HepG2 (cell line): ENCODE results near the gene GRID1. TPM values are rescaled to one million over a fixed set of nuclear protein-coding genes. Genes with fewer than 3 reads are reported as not detected.

ENCODE experiments used
- ATAC-seq: fragments of 200-7000 bp; cut with Tn5 transposase; 3 replicates; pipeline ENCODE4 v1.9.1; 2020; ENCODE audit warnings: mild to moderate bottlenecking, moderate library complexity
- BruUV-seq: library from RNA; stranded (reverse); fragments of 400-500 nt; replicated peaks from 2 replicates; lab custom pipeline; 2021; lab: Mats Ljungman, UMichigan
- CTCF ChIA-PET: fragments of 300-600 bp; formaldehyde crosslinking; extraction: SDS; loops from one replicate; lab custom pipeline; 2021; ENCODE audit warnings: low total read pairs, inconsistent platforms, low intra/inter-chr PET ratio; lab: Yijun Ruan, JAX
- POLR2A ChIA-PET: fragments of 350-600 bp; sonication (Branson Sonifier 250); formaldehyde crosslinking; loops from one replicate; lab custom pipeline; 2020; ENCODE audit warnings: antibody characterized with exemption, inconsistent platforms; lab: Yijun Ruan, JAX
- DNase-seq: peaks from one replicate; pipeline ENCODE4 v3.0.0-alpha.2; 2015; ENCODE audit warnings: low spot score
- FAIRE-seq: peaks from 3 replicates; lab custom pipeline; 2011; peaks lifted over from hg19 to GRCh38; lab: Jason Lieb, UNC
- H2AFZ ChIP-seq: one replicate; pipeline ENCODE4 v1.6.1; 2011; ENCODE audit warnings: low read length, inconsistent platforms
- H3K27ac ChIP-seq: fragments of 300-600 bp; 3 replicates; pipeline ENCODE4 v1.8.0; 2011; ENCODE audit warnings: mixed run types, mild to moderate bottlenecking, mixed read lengths, low read length, inconsistent platforms; ENCODE audit not compliant: insufficient read depth; ENCODE audit errors: extremely low read length
- H3K27me3 ChIP-seq, 2 experiments: fragments of 200-600 bp in 1 of 2; 2 replicates in 1 of 2; 3 replicates in 1 of 2; pipeline versions ENCODE4 v1.6.0 to v1.8.0; 2011; ENCODE audit warnings: low read length in 2 of 2, mild to moderate bottlenecking in 2 of 2, moderate library complexity in 2 of 2, inconsistent platforms in 1 of 2; ENCODE audit not compliant: insufficient read depth in 2 of 2, control insufficient read depth in 1 of 2
- H3K36me3 ChIP-seq, 2 experiments: fragments of 200-600 bp in 1 of 2; replicated peaks in 1 of 2; 2 replicates in 1 of 2; 3 replicates in 1 of 2; pipeline versions ENCODE4 v1.5.1 to v1.8.0; 2011; ENCODE audit warnings: low read length in 2 of 2, inconsistent platforms in 1 of 2; ENCODE audit not compliant: insufficient read depth in 2 of 2, control insufficient read depth in 1 of 2
- H3K4me1 ChIP-seq: 2 replicates; pipeline ENCODE4 v1.5.1; 2012; ENCODE audit warnings: low read length, inconsistent platforms; ENCODE audit not compliant: insufficient read depth
- H3K4me2 ChIP-seq: 2 replicates; pipeline ENCODE4 v1.6.0; 2011; ENCODE audit warnings: low read depth, low read length, inconsistent platforms
- H3K4me3 ChIP-seq, 3 experiments: fragments of 200-600 bp in 1 of 3; sonication (generic), shearing (Covaris generic) in 1 of 3; replicated peaks in 1 of 3; 2 replicates each; pipeline ENCODE4 v1.5.1; 2011 to 2016; ENCODE audit warnings: low read length in 3 of 3, inconsistent platforms in 2 of 3, low read depth in 2 of 3, mild to moderate bottlenecking in 2 of 3, control low read depth in 1 of 3, mixed read lengths in 1 of 3; ENCODE audit not compliant: insufficient read depth in 1 of 3
- H3K79me2 ChIP-seq: one replicate; pipeline ENCODE4 v1.6.1; 2011; ENCODE audit warnings: low read length, inconsistent platforms; ENCODE audit not compliant: insufficient read depth
- H3K9ac ChIP-seq: 2 replicates; pipeline ENCODE4 v1.6.0; 2011; ENCODE audit warnings: mild to moderate bottlenecking, low read depth, low read length, inconsistent platforms; ENCODE audit not compliant: insufficient read depth
- H3K9me3 ChIP-seq: 2 replicates; pipeline ENCODE4 v1.5.1; 2012; ENCODE audit warnings: mild to moderate bottlenecking, low read length
- H4K20me1 ChIP-seq: 2 replicates; pipeline ENCODE4 v1.6.0; 2011; ENCODE audit warnings: inconsistent platforms, mild to moderate bottlenecking, low read length, moderate library complexity; ENCODE audit not compliant: insufficient read depth
- HMG20A ChIP-seq: IDR thresholded peaks from 2 replicates; pipeline ENCODE4 v1.6.1; 2016; ENCODE audit warnings: borderline replicate concordance
- HOXA3 ChIP-seq: sonication (generic); formaldehyde crosslinking; IDR thresholded peaks from 2 replicates; pipeline ENCODE4 v1.5.0; 2020; ENCODE audit warnings: missing genetic modification reagents
- JDP2 ChIP-seq: sonication (generic); formaldehyde crosslinking; IDR thresholded peaks from 2 replicates; pipeline ENCODE4 v1.8.1; 2022; ENCODE audit warnings: missing genetic modification reagents, borderline replicate concordance
- KDM3A ChIP-seq: IDR thresholded peaks from 2 replicates; pipeline ENCODE4 v1.6.1; 2018; ENCODE audit warnings: low read depth, missing compliant biosample characterization
- MAFG ChIP-seq: sonication (generic); formaldehyde crosslinking; IDR thresholded peaks from 2 replicates; pipeline ENCODE4 v1.5.1; 2020; ENCODE audit warnings: mild to moderate bottlenecking, missing genetic modification reagents
- PCBP2 ChIP-seq: fragments of 200-400 bp; formaldehyde crosslinking; optimal IDR thresholded peaks from 2 replicates; pipeline ENCODE3; 2018; ENCODE audit warnings: low read length, low read depth; ENCODE audit not compliant: poor library complexity, severe bottlenecking
- POLR2A ChIP-seq, 2 experiments: IDR thresholded peaks; 2 replicates each; pipeline ENCODE4 v1.6.1; 2011; ENCODE audit warnings: low read depth in 2 of 2, low read length in 2 of 2, mild to moderate bottlenecking in 1 of 2, moderate library complexity in 1 of 2; ENCODE audit not compliant: insufficient read depth in 1 of 2
- RFX5 ChIP-seq: IDR thresholded peaks from 2 replicates; pipeline ENCODE4 v1.6.1; 2011; ENCODE audit warnings: low read depth, low read length, improper control_type of control experiment
- SSRP1 ChIP-seq: IDR thresholded peaks from 2 replicates; pipeline ENCODE4 v1.6.1; 2016; ENCODE audit warnings: control low read depth
- TCF7 ChIP-seq: sonication (generic); IDR thresholded peaks from 2 replicates; pipeline ENCODE4 v1.6.1; 2016; ENCODE audit warnings: antibody characterized with exemption, low read depth
- TFAP4 ChIP-seq: sonication (generic); IDR thresholded peaks from 2 replicates; pipeline ENCODE4 v1.6.1; 2016; ENCODE audit warnings: low read depth, borderline replicate concordance
- ZC3H13 ChIP-seq: sonication (generic); formaldehyde crosslinking; IDR thresholded peaks from 2 replicates; pipeline ENCODE4 v1.8.1; 2023; ENCODE audit warnings: mild to moderate bottlenecking, missing genetic modification reagents, moderate library complexity
- ZNF44 ChIP-seq: sonication (generic); formaldehyde crosslinking; IDR thresholded peaks from 2 replicates; pipeline ENCODE4 v1.5.1; 2020; ENCODE audit warnings: mild to moderate bottlenecking, missing genetic modification reagents
- ZNF562 ChIP-seq: sonication (generic); formaldehyde crosslinking; IDR thresholded peaks from 2 replicates; pipeline ENCODE4 v1.8.0; 2022; ENCODE audit warnings: missing genetic modification reagents, borderline replicate concordance
- ZNF660 ChIP-seq: sonication (generic); formaldehyde crosslinking; IDR thresholded peaks from 2 replicates; pipeline ENCODE4 v1.5.1; 2020; ENCODE audit warnings: mild to moderate bottlenecking, low read depth, missing genetic modification reagents, borderline replicate concordance
- ZNF747 ChIP-seq: sonication (generic); formaldehyde crosslinking; IDR thresholded peaks from 2 replicates; pipeline ENCODE4 v1.8.1; 2023; ENCODE audit warnings: missing genetic modification reagents, mild to moderate bottlenecking, borderline replicate concordance
- ZZZ3 ChIP-seq: sonication (generic); formaldehyde crosslinking; IDR thresholded peaks from 2 replicates; pipeline ENCODE4 v1.4.0; 2020; ENCODE audit warnings: missing genetic modification reagents, mild to moderate bottlenecking, borderline replicate concordance
- WGBS: methylation state at CpG from one replicate; pipeline ENCODE4 v1.1.6; 2017; ENCODE audit warnings: low lambda C conversion rate; 5-methylcytosine and 5-hydroxymethylcytosine counted together
- in situ Hi-C: cut with HindIII; loops from 2 replicates; pipeline ENCODE4 v1.10.0; 2017; ENCODE audit warnings: low pct_unique_long_range_greater_than_20kb; ENCODE audit not compliant: extremely low pct_ligation_motif_present
- intact Hi-C: fragments of 100-400 bp; cut with micrococcal nuclease; formaldehyde crosslinking; loops from one replicate; pipeline ENCODE4 v1.10.0; 2022; ENCODE audit not compliant: unreplicated experiment
- polyA plus RNA-seq, 8 experiments: library from polyadenylated mRNA; depleted of rRNA in 3 of 8; stranded (reverse) in 7 of 8; unstranded in 1 of 8; fragments of >200 nt; fragmentation: Illumina TruSeq in 4 of 8; extraction: Trizol in 4 of 8; gene quantifications; 2 replicates each; pipeline versions ENCODE4 v1.2.1 to v1.2.3, GENCODE V29; 2011 to 2016; ENCODE audit warnings: low read depth in 4 of 8, missing spikeins in 1 of 8, mixed read lengths in 1 of 8; ENCODE audit not compliant: insufficient read depth in 1 of 8
- total RNA-seq, 5 experiments: library from RNA; depleted of rRNA; stranded (reverse); fragments of >200 nt; fragmentation: Illumina TruSeq; extraction: Trizol; gene quantifications; 2 replicates each; pipeline ENCODE4 v1.2.3, GENCODE V29; 2016; ENCODE audit warnings: low read depth in 1 of 5
- TF ChIP-seq, protein P1 (sequence below): sonication (generic); formaldehyde crosslinking; IDR thresholded peaks from 2 replicates; pipeline ENCODE4 v1.4.0; 2020; ENCODE audit warnings: mild to moderate bottlenecking, missing genetic modification reagents
- TF ChIP-seq, protein P2 (sequence below): sonication (generic); formaldehyde crosslinking; IDR thresholded peaks from 2 replicates; pipeline ENCODE4 v1.9.0; 2021; ENCODE audit warnings: missing genetic modification reagents, borderline replicate concordance
- TF ChIP-seq, protein P3 (sequence below): sonication (generic); formaldehyde crosslinking; IDR thresholded peaks from 2 replicates; pipeline ENCODE4 v1.8.0; 2022; ENCODE audit warnings: mild to moderate bottlenecking, missing genetic modification reagents

The GRID1 gene
- total and polyA plus RNA-seq, 2 of the 13 experiments (the other 11 are each of a cell fraction or from before 2014, with no cell fraction given), result 0.05 TPM; not detected in 1

- Histone ChIP-seq H3K4me3 (no peak overlapping the region), H3K9me3 (no peaks in the 10 kb centered on the region), H3K9ac (no peak overlapping the region), H3K4me1 (no peaks in the 10 kb centered on the region), H3K36me3 (no peaks in the 10 kb centered on the region), H3K27ac (no peak overlapping the region), H2AFZ (no peak overlapping the region), H3K4me2 (no peak overlapping the region), H3K79me2 (no peaks in the 10 kb centered on the region), H4K20me1 (peaks cover 5% of the 10 kb centered on the region; the same call in 1 of the 2 replicates), H3K27me3 (peaks cover 7 to 31% of the 10 kb centered on the region in 2 experiments; a peak in 3 of 5 replicates)
- CTCF ChIA-PET, result no interaction called here
- intact Hi-C loops (no loop called here), in situ Hi-C loops (no loop called here)
- no peak for FAIRE-seq
- POLR2A ChIA-PET, result no interaction called here
- WGBS, result 9% methylated on average over 8 of the region's 13 CpGs
- no TSS peak for BruUV-seq
- DNase-seq, result no peak
- TF ChIP-seq ZNF562 (CRISPR knock-in tag), result no peak
- no peak for TF ChIP-seq RFX5
- TF ChIP-seq ZNF660 (CRISPR knock-in tag), result no peak
- TF ChIP-seq JDP2 (CRISPR knock-in tag), result no peak
- TF ChIP-seq, protein P1, sequence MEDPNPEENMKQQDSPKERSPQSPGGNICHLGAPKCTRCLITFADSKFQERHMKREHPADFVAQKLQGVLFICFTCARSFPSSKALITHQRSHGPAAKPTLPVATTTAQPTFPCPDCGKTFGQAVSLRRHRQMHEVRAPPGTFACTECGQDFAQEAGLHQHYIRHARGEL (CRISPR knock-in tag), result no peak
- TF ChIP-seq TFAP4, result no peak
- no peak for TF ChIP-seq ZZZ3 (CRISPR knock-in tag)
- TF ChIP-seq POLR2A (IDR thresholded peaks at IDR 0.05; ENCODE audit: insufficient read depth in 1 of 2, low read depth in 2 of 2, low read length in 2 of 2), result no peak
- no peak for TF ChIP-seq TCF7
- TF ChIP-seq PCBP2, result no peak
- no peak for TF ChIP-seq KDM3A (CRISPR knock-in tag)
- no peak for TF ChIP-seq HOXA3
- no peak for TF ChIP-seq ZNF44 (CRISPR knock-in tag)
- TF ChIP-seq, protein P2, sequence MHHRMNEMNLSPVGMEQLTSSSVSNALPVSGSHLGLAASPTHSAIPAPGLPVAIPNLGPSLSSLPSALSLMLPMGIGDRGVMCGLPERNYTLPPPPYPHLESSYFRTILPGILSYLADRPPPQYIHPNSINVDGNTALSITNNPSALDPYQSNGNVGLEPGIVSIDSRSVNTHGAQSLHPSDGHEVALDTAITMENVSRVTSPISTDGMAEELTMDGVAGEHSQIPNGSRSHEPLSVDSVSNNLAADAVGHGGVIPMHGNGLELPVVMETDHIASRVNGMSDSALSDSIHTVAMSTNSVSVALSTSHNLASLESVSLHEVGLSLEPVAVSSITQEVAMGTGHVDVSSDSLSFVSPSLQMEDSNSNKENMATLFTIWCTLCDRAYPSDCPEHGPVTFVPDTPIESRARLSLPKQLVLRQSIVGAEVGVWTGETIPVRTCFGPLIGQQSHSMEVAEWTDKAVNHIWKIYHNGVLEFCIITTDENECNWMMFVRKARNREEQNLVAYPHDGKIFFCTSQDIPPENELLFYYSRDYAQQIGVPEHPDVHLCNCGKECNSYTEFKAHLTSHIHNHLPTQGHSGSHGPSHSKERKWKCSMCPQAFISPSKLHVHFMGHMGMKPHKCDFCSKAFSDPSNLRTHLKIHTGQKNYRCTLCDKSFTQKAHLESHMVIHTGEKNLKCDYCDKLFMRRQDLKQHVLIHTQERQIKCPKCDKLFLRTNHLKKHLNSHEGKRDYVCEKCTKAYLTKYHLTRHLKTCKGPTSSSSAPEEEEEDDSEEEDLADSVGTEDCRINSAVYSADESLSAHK (CRISPR knock-in tag), result no peak
- TF ChIP-seq SSRP1 (CRISPR knock-in tag), result no peak
- TF ChIP-seq, protein P3, sequence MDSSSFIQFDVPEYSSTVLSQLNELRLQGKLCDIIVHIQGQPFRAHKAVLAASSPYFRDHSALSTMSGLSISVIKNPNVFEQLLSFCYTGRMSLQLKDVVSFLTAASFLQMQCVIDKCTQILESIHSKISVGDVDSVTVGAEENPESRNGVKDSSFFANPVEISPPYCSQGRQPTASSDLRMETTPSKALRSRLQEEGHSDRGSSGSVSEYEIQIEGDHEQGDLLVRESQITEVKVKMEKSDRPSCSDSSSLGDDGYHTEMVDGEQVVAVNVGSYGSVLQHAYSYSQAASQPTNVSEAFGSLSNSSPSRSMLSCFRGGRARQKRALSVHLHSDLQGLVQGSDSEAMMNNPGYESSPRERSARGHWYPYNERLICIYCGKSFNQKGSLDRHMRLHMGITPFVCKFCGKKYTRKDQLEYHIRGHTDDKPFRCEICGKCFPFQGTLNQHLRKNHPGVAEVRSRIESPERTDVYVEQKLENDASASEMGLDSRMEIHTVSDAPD (CRISPR knock-in tag), result no peak
- no peak for TF ChIP-seq ZNF747
- TF ChIP-seq ZC3H13 (CRISPR knock-in tag), result no peak
- TF ChIP-seq HMG20A (CRISPR knock-in tag), result no peak
- TF ChIP-seq MAFG (CRISPR knock-in tag), result no peak
- ATAC-seq, result no peak
Measured at GRCh38 chr10:86345859-86346798, 20.5 kb downstream of the GRID1 start.
